GM19467 (cell line): ENCODE results near the gene SP9.
"Not testable (repeated sequence)": the region's sequence is repeated elsewhere in the genome, so short reads cannot be mapped to it uniquely, and the experiment has no call there.

Experiments used
- ATAC-seq: cut with Tn5 transposase; IDR thresholded peaks from one replicate; pipeline ENCODE4 v1.9.1; 2021; ENCODE audit warnings: mild to moderate bottlenecking, moderate library complexity; ENCODE audit not compliant: unreplicated experiment

The SP9 gene

DNA sequence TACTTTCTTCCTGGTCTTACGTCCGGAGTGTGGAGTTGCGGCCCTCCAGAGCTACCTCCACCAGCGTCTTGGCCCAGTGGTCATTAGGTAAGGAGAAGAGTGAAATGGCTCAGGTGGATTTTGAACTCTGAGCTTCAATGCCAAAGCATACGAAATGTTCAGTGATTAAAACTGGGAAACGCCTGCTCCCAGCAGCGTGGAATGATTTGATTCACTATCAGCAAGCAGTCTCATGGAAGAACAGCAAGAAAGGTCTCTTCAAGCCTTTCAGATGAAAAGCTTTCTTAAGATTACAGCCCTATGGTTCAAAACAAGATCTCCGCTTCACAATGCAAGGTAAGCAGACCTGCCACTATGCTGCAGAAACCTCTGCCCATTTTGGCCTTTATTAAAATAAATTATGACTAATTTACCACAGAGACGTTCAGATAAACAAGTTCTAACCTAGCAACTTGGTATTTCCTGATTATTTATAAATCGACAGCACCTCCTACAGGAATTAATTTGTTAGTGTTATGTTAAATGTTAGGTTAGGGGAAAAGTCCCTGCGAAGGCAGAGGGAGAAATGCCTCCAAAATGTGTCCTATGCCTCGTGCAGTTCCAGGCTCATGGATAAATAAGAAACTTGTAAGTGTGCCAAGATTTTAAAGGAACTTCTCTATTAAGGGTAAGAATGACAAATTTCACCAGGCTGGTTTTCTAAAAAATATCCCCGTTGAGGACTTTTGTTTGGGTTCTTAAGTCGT lies 10.1 kb downstream of the SP9 start:
- ATAC-seq, result no peak

DNA sequence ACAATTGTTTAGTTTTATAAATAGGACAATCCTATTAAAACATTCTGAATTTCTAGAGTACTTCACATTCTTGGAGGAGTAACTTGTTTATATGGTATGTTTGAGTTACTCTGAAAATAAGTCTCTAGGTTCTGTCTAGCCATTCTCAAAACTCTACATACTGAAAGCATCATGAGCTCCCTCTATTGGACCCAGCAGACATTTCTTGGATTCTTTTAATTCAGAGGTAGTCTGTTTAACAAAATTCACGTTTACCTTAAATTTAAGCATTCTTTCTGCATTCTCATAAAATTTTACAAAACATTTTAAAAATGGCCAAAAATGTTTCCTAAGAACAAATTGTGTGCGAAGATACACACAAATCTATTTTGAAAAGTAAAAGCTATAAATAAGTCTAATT lies 15.3 kb downstream of the SP9 start:
- ATAC-seq, result no peak

DNA sequence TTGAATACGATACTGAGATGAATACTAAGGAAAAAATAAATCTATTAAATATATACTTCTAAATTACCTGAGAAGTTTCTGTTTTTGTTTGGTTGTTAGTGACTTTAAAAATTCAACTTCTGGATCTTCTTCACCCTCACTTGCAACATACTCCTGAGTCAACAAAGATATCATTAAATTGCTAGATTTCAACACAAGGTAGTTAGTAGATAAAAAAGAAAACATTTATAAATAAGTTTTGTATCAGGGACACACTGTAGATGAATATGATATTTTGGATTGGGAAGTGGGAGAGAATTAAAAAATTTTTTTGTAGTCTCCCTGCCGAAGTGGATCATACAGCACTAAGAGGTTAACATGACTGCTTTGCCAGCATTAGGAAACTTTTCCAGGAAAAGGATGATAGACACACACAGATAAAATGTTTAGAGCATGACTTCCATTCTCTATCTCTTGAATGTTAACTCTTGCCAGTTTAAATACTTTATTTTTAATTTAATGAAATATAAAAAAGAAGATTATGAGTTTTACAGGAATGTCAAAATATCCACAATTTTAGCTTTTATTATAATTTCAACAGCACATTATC lies 15.9 kb downstream of the SP9 start:
- no peak for ATAC-seq

DNA sequence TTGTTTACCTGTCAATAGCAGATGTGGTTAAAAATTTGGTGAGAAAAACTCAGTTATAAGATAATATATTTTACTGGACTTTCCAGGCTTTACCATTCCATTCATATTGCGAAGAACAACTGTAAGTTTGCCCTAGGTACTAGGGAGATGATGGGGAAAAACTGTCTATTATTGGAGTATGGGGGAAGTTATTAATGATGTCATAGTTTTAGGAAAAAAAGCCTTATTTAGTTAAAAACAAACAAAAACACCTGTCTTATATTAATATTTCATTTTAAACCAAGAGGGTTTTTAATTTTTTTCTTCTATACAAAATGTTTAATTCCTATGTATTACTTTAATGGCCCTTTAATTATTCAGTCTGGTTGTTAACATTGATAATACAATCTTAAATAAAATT lies 18.2 kb downstream of the SP9 start:
- no peak for ATAC-seq

DNA sequence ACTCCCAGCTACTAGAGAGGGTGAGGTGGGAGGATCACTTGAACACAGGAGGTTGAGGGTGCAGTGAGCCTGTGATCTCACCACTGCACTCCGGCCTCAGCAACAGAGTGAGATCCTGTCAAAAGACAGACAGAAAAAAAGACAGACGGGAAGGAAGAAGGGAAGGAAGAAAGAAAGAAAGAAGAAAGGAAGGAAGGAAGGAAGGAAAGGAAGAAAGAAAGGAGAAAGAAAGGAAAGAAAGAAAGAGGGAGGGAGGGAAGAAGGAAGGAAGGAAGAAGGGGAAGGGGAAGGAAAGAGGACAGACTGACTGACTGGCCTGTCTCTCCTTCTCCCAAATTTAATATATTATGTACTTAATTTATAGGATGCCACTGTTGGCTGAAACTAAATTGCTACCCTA lies 21.6 kb downstream of the SP9 start:
- no peak for ATAC-seq

DNA sequence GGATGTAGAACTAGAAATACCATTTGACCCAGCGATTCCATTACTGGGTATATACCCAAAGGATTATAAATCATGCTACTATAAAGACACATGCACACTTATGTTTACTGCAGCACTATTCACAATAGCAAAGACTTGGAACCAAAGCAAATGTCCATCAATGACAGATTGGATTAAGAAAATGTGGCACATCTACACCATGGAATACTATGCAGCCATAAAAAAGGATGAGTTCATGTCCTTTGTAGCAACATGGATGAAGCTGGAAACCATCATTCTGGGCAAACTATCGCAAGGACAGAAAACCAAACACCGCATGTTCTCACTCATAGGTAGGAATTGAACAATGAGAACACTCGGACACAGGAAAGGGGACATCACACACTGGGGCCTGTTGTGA lies 24.9 kb downstream of the SP9 start:
- not testable (repeated sequence) for ATAC-seq

DNA sequence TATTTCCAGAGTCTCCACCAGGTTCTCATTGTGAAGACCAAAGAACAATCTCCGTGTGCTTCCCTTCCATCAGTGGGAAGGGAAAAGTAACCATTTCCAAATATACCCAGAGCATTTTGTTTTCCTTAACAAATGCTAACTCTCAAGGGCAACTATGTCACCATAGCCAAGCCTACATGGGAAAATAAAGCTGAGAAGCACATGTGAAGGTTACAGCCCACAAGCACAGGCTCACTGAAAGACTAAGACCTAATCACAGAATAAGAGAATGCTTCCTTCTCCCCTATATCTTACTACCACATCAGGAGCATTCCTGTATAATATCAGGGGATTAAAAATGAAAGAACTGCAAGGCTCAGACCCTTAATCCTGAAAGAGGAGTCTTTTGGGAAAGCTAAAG lies 28.2 kb downstream of the SP9 start:
- no peak for ATAC-seq

DNA sequence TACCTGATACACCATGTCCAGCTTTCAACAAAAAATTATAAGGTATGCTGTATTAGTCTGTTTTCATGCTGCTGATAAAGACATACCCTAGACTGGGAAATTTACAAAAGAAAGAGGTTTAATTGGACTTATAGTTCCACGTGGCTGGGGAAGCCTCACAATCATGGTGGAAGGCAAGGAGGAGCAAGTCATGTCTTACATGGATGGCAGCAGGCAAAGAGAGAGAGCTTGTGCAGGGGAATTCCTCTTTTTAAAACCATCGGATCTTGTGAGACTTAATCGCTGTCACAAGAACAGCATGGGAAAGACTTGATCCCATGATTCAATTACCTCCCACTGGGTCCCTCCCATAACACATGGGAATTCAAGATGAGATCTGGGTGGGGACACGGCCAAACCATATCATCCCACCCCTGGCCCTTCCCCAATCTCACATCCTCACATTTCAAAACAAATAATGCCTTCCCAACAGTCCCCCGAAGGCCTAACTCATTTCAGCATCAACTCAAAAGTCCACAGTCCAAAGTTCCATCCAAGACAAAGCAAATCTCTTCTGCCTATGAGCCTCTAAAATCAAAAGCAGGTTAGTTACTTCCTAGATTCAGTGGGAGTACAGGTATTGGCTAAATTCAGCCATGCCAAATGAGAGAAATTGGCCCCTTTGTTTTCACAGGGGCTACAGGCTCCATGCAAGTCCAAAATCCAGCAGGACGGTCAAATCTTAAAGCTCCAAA lies 28.9 kb downstream of the SP9 start:
- not testable (repeated sequence) for ATAC-seq

DNA sequence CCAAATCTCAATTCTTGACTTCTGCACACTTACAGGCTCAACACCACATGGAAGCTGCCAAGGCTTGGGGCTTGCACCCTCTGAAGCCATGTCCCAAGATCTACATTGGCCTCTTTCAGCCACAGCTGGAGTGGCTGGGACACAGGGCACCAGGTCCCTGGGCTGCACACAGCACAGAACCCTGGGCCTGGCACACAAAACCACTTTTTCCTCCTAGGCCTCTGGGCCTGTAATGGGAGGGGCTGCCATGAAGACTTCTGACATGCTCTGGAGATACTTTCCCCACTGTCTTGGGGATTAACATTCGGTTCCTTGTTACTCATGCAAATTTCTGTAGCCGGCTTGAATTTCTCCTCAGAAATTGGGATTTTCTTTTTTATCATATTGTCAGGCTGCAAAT lies 29.9 kb downstream of the SP9 start:
- ATAC-seq, result no peak

DNA sequence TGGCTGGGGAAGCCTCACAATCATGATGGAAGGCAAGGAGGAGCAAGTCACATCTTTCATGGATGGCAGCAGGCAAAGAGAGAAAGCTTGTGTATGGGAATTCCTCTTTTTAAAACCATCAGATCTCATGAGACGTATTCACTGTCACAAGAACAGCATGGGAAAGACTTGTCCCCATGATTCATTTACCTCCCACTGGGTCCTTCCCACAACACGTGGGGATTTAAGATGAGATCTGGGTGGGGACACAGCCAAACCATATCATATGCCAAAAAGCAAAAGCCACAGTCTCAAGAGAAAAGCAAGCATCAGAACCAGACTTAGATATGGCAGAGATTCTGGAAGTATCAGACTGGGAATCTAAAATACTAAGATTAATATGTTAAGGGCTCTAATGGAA lies 30.8 kb downstream of the SP9 start:
- no peak for ATAC-seq

DNA sequence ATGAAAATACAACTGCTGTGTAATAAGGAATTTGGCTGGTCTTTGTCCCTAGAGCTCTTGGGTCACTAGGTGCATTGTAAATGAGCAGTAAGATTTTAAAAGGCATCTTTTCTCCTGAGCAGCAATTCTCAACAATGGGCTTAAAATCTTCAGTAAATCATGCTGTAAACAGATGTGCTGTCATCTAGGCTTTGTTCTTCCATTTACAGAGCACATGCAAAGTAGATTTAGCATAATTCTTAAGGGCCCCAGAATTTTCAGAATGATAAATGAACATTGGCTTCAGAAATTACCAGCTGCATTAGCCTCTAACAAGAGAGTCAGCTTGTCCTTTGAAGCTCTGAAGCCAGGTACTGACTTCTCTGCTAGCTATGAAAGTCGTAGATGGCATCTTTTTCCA lies 33.9 kb downstream of the SP9 start:
- no peak for ATAC-seq

DNA sequence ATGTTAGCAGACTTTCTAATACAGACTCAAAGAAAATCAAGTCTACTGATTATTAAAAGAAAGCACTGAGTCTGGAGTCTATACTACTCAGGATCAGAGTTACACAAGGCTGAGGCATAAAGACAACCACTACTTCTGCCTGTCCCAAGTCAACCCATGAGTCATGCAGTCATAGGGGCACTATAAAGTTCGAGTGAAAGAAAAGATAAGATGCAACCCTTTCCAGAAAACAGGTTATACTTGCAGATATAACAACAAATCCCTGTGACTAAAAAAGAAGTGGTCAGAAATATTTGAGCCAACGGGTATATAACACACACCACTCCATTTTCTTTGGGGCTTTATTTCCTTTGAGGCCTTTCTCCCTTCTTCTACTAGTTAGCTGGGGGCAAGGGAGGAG lies 42.2 kb downstream of the SP9 start:
- ATAC-seq, result no peak

DNA sequence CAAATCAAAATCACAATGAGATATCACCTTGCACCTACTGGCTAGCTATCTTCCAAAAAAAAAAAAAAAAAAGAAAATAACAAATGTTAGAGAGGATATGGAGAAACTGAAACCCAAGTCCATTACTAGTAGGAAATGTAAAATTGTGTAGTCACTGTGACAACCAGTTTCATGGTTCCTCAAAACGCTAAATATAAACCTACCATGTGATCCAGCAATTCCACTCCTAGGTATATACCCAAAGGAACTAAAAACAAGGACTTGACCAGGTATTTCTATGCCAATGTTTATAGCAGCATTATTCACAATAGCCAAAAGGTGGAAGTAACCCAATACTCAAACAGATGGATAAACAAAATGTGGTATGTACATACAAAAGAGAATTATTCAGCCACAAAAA lies 49.0 kb downstream of the SP9 start:
- no peak for ATAC-seq

DNA sequence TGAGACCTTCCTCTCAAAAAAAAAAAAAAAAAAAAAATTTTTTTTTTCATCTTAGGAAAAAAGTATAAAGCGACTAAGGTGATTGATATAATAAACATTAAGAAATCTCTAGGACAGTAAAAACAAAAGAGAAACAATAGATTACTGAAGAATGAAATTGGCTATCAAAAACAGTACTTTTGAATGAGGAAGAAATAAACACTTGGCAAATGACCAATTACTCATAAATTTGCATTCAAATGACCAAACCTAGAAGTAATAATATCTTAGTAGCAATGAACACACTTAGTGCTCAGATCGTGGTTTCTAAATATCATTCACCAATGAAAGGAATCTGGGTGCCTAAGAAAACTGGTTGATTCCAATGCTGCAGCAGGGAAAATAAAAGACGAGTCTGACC lies 50.4 kb downstream of the SP9 start:
- ATAC-seq, result no peak
